ENCODE measurements around the gene SNX25.
"Not testable (repeated sequence)": the region's sequence is repeated elsewhere in the genome, so short reads cannot be mapped to it uniquely, and the experiment has no call there.

Gene SNX25

DNA sequence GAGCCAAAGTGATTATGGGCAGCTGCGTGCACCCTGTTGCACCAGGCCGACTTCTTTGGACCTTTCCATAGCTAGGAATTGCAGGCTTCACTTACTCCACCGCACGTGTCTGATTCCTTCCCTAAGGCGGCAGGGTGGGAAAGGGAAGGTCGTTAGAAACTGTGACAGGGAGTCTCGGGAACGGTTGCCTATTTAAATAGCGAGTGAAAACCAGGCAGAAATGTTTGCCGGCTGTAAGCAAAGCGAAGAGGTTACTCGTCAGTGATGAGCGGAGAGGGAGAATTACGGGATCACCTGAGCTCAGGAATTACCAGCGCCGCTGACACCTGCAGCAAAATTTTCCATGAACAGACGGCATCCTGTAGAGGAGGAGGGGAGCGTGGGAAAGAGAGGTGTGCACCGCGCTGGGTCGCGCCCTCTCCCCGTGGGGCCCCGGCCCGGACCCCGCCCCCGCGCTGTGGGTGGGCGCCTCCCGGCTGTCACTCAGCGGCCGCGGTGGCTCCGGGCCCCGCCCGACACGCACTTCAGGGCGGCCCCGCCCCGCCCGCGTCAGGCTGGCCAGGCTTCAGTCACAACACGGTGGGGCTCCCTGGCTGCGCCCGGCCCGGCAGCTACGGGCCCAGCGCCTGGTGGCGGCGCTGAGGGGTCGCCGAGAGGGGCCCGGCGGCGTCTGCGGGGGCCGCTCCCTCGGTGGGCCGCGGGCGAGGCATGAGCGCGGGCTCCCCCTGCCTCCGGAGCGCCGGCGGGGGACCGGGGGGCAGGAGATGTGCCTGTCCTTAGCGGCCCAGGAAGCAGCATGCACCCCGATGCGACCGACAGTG lies at the start of gene SNX25:
TSS of gene SNX25 (plus strand) at position 568 of the 821 bp plus-strand sequence. CDS start at position 797, 229 bp downstream.
- DNase-seq (ENCODE audit: low read depth in 2 of 3, low spot score in 1 of 3): peak; percentile 71 to 88 (median 75)

DNA sequence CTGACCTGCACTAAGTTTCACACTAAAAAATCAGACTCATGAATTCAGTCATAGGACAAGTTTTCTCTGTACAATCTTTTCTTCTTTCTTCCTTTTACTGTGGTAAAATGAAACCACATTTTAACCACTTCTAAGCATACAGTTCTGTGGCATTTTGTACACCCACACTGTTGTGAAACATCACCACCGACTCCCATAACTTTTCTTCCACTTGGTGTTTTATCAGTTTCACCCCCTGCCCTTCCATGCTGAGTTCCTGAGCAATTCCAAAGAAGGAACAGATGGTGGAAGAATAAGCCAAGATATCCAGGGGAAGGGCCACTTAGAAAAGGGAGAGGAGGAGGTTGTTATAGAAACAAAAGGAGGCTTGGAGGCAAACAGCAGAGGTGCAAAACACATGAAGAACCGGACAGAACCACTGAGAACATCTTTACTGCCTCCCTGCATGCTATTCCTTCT lies 43.8 kb upstream of the SNX25 start:
- peak in 1 of 3 donors; percentile 24 for DNase-seq (ENCODE audit: low read depth in 2 of 3, low spot score in 1 of 3)

DNA sequence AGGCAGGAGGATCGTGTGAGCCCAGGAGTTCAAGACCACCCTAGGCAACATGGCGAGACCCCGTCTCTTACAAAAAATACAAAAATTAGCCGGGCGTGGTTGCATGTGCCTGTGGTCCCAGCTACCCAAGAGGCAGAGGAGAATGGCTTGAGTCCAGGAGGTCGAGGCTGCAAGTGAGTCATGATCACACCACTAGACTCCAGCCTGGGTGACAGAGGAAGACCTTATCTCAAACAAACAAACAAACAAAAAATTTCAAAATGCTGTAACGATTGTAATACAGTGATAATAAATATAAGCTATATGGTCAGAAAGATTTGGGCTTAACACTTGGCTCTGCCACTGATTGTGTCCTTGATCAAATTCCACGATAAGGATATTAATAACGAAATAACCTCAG lies 42.2 kb upstream of the SNX25 start:
- no peak for DNase-seq (ENCODE audit: low read depth in 2 of 3, low spot score in 1 of 3)

DNA sequence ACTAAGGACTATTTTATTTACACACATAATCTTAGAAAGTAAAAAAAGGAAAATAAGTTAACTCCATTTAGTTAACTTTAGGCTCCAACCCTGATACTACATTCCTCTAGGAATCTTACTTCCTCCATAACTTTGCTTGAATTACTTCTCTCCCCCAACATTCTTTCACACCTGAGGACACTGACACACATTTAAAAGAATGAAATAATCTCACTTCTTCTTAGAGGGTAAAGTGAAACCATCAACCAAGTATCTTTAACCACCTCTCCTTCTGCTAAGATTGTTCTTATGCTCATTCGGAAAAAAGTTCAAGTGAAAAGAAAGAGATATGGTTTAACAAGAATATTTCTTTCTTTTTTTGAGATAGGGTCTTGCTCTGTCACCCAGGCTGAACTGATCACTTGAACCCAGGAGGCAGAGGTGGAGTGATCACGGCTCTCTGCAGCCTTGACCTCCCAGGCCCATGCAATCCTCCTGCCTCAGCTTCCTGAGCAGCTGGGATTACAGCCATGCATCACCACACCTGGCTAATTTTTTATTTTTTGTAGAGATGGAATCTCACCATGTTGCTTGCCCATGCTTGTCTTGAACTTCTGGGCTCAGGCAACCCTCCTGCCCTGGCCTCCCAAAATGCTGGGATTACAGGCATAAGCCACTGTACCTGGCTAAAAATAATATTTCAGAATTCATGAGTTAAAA lies 37.9 kb upstream of the SNX25 start:
- DNase-seq (ENCODE audit: low read depth in 2 of 3, low spot score in 1 of 3): no peak

DNA sequence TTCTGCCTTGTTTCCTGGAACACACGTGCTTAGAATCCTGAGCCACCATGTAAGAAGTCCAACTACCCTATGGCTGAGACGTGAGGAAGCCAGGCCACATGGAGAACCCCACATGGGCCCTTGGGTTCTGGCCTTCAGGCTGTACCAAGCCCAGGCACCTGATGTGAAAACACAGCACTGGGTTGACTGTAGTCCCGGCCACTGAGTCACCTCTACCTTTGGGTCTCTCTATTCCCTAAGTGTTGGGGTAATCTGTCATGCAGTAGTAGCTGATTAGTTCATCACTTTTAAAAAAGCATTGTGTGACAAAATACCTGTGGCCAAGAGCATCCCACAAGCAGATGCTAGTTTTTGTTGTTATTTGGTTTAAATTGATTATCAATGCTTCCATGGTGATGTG lies 29.9 kb upstream of the SNX25 start:
- no peak for DNase-seq (ENCODE audit: low read depth in 2 of 3, low spot score in 1 of 3)

DNA sequence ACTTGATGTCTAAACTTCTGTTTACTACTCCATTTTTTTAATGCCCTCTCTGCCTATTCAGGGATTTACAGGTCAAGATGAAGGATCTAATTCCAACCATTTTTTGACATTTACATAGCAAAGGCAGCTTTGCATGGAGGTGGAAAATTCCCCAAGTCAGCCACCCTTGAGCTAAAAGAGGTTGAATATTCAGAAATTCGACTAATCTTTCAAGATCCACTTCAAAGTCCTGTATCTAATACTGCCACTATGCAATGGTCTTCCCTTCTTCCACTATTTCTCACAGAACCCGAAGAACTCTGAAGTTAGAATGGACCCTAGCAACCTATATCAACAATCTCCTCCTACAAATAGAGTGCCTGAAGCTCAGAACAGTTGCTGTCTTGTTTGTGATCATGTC lies 27.2 kb upstream of the SNX25 start:
- DNase-seq (ENCODE audit: low read depth in 2 of 3, low spot score in 1 of 3): no peak

DNA sequence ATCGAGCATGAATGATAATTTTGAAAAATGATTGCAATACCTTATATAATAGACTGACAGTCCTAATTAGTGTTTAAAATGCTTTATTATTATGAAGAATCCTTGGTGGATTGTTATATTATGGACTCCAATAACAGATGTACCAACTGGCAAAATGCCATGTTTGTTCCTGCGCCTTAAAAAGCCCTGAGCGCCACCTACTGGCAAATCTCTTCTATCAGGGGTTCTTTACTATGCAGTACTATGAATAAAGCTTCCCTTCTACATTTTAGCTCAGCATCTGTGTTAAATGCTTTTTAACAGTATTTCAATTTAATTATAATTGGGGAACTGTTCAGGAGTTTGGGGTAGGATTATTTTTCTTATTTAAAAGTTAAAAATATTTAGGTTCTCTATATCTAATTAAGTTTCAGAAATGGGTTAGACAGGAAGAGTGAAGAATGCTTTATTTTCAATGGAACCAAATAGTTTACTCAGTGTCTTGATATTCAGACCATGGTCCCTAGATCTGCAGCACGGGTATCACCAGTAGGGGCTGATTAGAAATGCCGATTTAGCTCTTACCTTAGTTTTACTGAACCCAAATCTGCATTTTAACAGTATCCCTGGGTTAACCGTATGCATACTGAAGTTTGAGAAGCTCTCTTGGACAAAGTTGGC lies 25.6 kb upstream of the SNX25 start:
- DNase-seq (ENCODE audit: low read depth in 2 of 3, low spot score in 1 of 3): peak; percentile 27 to 75 (median 60)

DNA sequence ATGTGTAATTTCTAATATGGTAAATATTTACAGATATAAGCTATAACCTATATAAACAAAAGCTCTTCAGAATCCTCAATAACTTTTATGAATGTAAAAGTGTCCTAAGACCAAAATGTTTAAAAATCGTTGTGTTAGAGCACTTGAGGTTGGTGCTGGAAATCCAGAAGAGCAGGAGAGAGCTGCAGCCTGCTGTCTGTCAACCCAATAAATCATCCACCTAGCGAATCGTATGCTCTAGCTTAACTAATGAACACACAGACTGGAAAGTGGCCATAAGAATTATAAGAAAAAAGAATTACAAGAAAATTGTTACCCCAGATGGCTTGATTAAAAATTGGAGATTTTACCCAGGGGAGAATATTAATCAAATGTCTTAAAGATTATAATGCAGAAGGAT lies 22.6 kb upstream of the SNX25 start:
- DNase-seq (ENCODE audit: low read depth in 2 of 3, low spot score in 1 of 3): no peak

DNA sequence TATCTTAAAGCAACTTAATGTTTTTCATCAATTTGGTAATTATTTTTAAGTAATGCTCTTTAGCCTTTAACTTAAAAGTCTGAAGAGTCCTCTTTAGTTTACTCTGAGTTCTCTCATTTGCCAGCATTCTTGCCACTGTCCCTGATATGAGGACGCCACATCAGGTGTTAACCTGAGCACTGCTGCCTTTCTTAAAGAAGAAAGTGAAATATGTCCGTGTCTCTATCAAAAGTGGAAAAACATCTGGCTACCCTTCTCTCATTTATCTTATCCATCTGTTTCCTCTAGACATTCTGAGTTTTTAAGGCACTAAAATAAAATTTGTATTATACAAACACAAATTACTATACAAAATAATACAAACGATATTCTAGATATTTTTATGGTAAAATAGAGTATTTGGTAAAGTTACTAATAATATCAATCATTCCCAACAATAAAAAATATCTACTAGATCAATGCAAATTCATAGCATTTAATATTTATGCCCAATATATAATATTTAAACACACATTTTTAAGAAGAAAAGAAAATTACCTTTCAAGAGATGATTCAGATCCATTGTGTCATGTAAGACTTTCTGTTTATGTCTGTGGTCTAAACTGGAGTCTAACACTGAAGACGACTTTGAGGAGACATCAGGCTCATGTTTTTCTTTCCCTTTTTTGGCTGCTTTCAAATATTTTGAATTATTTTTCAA lies 19.6 kb upstream of the SNX25 start:
- no peak for DNase-seq (ENCODE audit: low read depth in 2 of 3, low spot score in 1 of 3)

DNA sequence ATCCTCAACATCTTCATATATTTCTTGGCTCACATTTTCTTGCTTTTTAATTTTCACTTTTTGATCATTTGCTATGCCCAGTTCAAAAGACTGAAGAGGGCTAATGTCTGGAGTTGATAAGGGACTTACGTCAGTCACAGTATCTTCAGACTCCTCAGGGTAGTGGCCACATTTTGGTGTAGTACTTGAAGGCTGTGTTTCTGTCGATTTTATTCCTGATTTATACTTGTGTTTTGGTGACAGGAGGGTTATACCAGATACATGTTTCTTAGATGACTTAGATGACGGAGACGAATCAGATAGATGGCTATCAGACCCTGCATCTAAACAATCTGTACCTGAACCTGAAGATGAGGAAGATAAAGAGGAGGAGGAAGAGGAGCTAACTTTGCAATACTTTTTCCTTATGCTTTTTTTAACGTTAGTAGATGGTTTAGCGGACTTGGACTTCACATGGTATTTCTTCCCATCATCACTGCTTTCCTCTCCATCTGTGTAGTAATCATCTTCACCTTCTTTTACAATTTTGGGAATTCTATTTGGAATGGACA lies 19.0 kb upstream of the SNX25 start:
- no peak for DNase-seq (ENCODE audit: low read depth in 2 of 3, low spot score in 1 of 3)

DNA sequence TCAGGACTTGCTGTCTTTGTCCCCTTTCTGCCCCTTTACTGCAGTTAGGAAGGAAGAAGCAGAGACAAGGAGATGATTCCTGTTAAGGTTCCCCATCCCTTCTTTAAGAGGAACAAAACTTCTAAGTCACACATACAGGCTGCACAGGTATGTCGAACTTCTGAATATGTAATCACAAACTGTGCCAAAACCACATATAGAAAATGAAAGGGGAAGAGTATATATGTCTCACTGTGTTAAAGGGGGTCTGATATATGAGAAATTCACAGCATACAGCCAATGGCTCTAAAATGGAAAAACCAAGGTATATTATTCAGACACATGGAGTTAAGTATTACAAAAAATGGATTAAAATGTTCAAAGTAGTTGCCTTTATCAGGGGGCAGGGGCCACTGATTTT lies 17.3 kb upstream of the SNX25 start:
- no peak for DNase-seq (ENCODE audit: low read depth in 2 of 3, low spot score in 1 of 3)

DNA sequence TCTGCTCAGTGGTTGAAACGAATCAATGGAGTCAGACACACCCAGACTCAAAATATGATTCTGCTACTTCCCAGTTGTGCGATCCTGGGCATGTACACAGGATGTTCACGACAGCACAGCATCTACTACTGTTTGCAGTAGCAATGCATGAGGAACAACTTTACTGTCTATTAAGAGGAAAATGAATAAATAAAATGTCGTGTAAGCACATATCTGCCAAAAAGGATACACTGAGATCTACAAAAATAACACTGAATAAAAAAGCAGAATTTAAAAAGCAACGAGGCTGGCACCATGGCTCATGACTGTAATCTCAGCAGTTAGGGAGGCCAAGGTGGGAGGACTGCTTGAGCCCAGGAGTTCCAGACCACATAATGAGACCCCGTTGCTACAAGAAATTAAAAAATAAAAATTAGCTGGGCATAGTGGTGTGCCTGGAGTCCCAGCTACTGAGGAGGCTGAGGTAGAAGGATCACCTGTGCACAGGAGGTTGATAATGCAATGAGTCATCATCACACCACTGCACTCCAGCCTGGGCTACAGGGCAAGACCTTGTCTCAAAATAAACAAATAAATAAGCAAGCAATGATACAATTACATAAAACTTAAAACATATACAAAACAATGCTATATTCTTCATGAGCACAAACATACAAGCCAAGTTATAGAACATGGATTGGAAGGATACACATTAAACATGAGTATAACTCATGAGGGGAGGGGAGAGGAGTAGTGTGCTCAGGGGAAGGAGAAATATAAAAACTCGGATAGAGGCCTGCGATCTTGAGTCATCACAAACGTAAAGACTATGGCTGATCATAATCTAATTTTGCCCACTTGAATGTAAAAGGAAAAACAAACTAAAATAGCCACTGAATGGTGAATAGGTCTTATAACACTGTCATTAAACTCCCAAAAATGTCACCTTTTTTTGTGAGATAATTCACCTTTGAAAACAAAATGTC lies 14.2 kb upstream of the SNX25 start:
- no peak for DNase-seq (ENCODE audit: low read depth in 2 of 3, low spot score in 1 of 3)

DNA sequence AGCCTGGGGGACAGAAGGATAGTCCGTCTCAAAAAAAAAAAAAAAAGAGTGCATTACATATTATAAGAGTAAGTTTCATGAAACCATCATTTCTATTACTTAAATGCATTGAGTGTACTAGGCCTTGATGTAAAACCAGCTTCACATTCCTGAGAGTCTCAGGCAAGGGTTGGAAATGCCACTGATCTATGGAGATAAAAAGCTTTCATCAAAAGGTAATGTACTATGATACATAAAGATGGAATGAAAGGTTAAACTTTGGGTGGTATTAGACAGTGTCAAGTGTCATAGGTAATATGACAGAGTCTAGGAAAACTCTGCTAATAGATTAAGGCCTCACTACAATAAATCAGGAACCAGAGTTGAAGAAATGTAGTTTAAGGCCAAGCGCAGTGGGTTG lies 13.0 kb upstream of the SNX25 start:
- no peak for DNase-seq (ENCODE audit: low read depth in 2 of 3, low spot score in 1 of 3)

DNA sequence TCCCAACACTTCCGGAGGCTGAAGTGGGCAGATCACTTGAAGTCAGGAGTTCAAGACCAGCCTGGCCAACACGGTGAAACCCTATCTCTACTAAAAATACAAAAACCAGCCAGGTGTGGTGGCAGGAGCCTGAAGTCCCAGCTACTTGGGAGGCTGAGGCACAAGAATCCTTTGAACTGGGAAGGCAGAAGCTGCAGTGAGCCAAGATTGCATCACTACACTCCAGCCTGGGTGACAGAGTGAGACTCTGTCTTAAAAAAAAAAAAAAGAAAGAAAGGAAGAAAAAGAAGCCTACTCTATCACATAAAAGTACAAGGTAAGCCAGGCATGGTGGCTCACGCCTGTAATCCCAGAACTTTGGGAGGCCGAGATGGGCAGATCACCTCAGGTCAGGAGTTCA lies 11.2 kb upstream of the SNX25 start:
- not testable (repeated sequence) for DNase-seq (ENCODE audit: low read depth in 2 of 3, low spot score in 1 of 3)

DNA sequence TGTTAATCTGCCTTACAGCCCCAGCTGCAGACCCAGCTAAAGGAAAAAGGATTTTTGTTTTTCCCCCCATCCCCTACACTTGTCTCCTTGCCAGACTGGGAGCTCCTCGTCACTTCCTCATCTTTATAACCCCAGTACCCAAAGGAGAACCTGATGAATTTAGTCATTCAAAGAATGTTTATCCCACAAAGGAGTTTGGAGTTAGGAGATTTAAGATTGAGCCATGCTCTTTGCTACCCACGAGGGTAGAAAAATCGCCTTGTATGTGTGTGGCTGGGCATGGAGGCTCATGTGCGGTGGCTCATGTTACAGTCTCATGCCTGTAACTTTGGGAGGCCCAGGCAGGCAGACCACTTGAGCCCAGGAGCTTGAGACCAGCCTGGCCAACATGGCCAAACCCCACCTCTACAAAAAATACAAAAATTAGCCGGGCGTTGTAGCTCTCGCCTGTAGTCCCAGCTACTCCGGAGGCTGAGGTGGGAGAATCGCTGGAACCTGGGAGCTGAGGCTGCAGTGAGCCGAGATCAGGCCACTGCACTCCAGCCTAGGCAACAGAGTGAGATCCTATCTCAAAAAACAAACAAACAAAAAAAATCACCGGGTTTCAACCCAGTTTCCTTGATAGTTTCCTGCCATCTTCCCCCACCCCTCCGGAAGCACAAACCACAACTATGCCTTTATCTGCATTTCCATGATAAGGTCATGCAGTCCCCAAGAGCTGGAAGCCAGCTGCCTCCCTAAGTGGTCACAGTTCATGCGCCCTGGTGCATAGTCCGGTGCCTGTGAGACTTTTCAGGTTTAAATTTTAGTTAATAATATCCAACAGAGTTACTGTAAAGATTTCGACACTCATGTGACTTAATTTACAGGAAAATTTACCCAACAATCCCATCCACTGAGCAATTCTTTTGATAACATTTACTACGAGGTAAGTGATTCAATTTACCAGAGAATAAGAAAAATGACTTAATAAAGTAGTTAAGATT lies 7.1 kb upstream of the SNX25 start:
- DNase-seq (ENCODE audit: low read depth in 2 of 3, low spot score in 1 of 3): no peak

DNA sequence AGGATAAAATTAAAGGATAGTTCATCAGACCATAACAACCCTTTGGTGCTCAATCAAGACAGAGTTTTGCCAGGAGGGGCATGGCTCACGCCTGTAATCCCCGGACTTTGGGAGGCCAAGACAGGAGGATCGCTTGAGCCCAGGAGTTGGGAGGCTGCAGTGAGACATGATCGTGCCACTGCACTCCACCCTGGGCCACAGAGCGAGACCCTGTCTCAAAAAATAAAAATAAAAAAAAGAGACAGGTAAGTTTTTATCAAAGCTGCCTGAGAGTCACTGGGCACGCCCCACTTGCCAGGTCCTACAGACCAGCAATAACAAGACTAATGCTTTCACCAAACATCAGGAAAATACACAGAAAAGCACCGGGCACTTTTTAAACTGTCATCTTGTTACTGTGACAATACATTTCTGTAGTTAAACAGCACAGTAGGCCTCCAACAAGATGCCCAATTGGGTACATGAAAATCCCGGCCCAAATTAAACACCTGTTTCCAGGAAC lies 6.4 kb upstream of the SNX25 start:
- DNase-seq (ENCODE audit: low read depth in 2 of 3, low spot score in 1 of 3): no peak

DNA sequence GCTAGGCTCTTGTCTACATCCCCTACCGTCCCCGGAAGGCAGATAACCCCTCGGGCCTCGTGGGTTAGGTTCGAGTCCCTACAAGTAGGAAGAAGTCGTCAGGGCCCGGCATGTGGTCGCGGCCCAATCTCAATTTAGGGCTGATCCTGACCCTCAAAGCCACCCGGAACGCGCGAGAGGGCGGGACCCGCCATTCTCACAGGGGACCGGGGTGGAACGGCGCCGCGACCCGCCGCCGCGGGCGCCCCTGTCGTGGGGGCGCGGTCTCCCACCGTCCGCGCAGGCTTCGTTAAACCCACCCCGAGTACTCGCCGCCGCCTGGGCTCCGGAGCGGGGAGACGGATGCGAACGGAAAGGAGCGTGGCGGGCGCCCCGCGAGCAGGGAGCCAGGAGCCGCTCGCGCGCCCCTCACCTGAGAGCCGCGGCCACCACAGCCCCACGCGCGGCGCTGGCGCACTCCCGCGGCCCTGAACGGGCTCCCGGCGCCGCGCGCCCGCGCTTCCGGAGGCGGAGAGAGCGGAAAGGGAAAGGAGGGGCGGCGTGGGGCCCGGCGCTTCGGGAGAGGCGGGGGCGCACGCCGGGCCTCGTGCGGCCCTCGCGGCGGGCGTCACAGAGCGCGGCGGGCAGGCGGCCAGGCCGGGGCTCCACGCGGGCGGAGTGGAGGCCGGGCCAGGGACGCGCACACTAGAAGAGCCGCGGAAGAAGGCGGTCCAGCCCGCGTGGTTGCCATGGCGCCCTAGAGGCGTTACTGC lies 5.7 kb upstream of the SNX25 start, which contains the start of gene CFAP97:
TSS of gene CFAP97 (minus strand) at position 515 of the 752 bp plus-strand sequence. CDS start 12,804 bp downstream, outside the sequence.
- peak; percentile 56 to 74 (median 56) for DNase-seq (ENCODE audit: low read depth in 2 of 3, low spot score in 1 of 3)

Data from stimulated activated CD4-positive, alpha-beta T cell treated with anti-CD3 and anti-CD28 coated beads, Interleukin-12 subunit alpha, Interleukin-12 subunit beta, amount 100 ng/mL, for 48 hours (primary cell).